Thoracic aorta (tissue), 2 donors: ENCODE results near the gene ZNRF1. TPM values are rescaled to one million over a fixed set of nuclear protein-coding genes. Genes with fewer than 3 reads are reported as not detected.

Source experiments
- ATAC-seq: fragments of 150-250 bp; one replicate; pipeline ENCODE4 v1.8.0; 2017; ENCODE audit warnings: low read depth; ENCODE audit not compliant: insufficient number of reproducible peaks, low FRiP score
- DNase-seq: peaks from one replicate; pipeline ENCODE4 v3.0.0-alpha.2; 2020; ENCODE audit warnings: low spot score
- H3K27ac ChIP-seq, 2 donors: fragments of 200-600 bp; sonication (generic); 1 replicate in 1 of 2; 2 replicates in 1 of 2; pipeline ENCODE4 v1.5.1; 2016; ENCODE audit warnings: mild to moderate bottlenecking in 2 of 2, moderate library complexity in 2 of 2
- H3K27me3 ChIP-seq: fragments of 200-600 bp; sonication (generic); replicated peaks from 2 replicates; pipeline ENCODE4 v1.6.0; 2016; ENCODE audit warnings: mild to moderate bottlenecking; ENCODE audit not compliant: insufficient read depth
- H3K36me3 ChIP-seq: fragments of 200-600 bp; sonication (generic); one replicate; pipeline ENCODE4 v1.5.1; 2016
- H3K4me1 ChIP-seq, 2 donors: fragments of 200-600 bp; sonication (generic); 1 replicate in 1 of 2; 2 replicates in 1 of 2; pipeline versions ENCODE4 v1.5.1 to v1.6.0; 2016; ENCODE audit warnings: low read depth in 2 of 2, mild to moderate bottlenecking in 1 of 2; ENCODE audit not compliant: control insufficient read depth in 1 of 2
- H3K4me3 ChIP-seq: fragments of 200-600 bp; sonication (generic); 2 replicates; pipeline ENCODE4 v1.5.1; 2016; ENCODE audit warnings: mild to moderate bottlenecking
- H3K9me3 ChIP-seq: fragments of 200-600 bp; sonication (generic); 2 replicates; pipeline ENCODE4 v1.5.1; 2016
- total RNA-seq, 2 donors: library from RNA; depleted of rRNA; stranded (reverse); fragments of >200 nt; gene quantifications; one replicate each; pipeline versions ENCODE4 v1.1.0 to v1.2.3, GENCODE V29; 2016
- TF ChIP-seq, protein P1 (sequence below): fragments of 200-600 bp; sonication (generic); IDR thresholded peaks from one replicate; pipeline ENCODE4 v1.5.1; 2019; ENCODE audit warnings: antibody characterized with exemption

ZNRF1 gene
- total RNA-seq, result 10 to 100 TPM; 16.9 to 27.1 TPM

- Histone ChIP-seq H3K36me3 (no peaks in the 10 kb centered on the region), H3K27me3 (no peaks in the 10 kb centered on the region)
- DNase-seq, result no peak
These were observed at the start of gene ZNRF1 for GRCh38 chr16:74998481-74999218. TSS of gene ZNRF1 (plus strand) at chr16:74999024. CDS start at chr16:74999672, 648 bp downstream.

GRCh38 chr16:74949309-74949708 is 49.5 kb upstream of the ZNRF1 start:
- TF ChIP-seq, protein P1, sequence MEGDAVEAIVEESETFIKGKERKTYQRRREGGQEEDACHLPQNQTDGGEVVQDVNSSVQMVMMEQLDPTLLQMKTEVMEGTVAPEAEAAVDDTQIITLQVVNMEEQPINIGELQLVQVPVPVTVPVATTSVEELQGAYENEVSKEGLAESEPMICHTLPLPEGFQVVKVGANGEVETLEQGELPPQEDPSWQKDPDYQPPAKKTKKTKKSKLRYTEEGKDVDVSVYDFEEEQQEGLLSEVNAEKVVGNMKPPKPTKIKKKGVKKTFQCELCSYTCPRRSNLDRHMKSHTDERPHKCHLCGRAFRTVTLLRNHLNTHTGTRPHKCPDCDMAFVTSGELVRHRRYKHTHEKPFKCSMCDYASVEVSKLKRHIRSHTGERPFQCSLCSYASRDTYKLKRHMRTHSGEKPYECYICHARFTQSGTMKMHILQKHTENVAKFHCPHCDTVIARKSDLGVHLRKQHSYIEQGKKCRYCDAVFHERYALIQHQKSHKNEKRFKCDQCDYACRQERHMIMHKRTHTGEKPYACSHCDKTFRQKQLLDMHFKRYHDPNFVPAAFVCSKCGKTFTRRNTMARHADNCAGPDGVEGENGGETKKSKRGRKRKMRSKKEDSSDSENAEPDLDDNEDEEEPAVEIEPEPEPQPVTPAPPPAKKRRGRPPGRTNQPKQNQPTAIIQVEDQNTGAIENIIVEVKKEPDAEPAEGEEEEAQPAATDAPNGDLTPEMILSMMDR, result no peak
- Histone ChIP-seq H3K36me3 (peaks cover 38% of the 10 kb centered on the region), H3K4me1 (no peaks in the 10 kb centered on the region), H3K9me3 (no peaks in the 10 kb centered on the region), H3K27me3 (no peaks in the 10 kb centered on the region), H3K27ac (no peak overlapping the region), H3K4me3 (no peak overlapping the region)
- DNase-seq (no peak), ATAC-seq (no peak)

More at GRCh38 chr16:74998481-74999218, at the start of gene ZNRF1:
- TF ChIP-seq, protein P1, result peak; percentile 79
- Histone ChIP-seq H3K4me3 (peak within 1 kb of the TSS; percentile 87), H3K27ac (peak within 1 kb of the TSS; percentile 58 to 74), H3K4me1 (peaks cover 0 to 21% of the 10 kb centered on the region in 2 donors), H3K9me3 (no peaks in the 10 kb centered on the region)
- peak; percentile 72 for ATAC-seq

GRCh38 chr16:74950511-74950910 is 48.3 kb upstream of the ZNRF1 start:
- ATAC-seq (no peak), DNase-seq (no peak)
- H3K27me3 ChIP-seq, result no peaks in the 10 kb centered on the region
- H3K4me1 ChIP-seq, result no peaks in the 10 kb centered on the region
- H3K36me3 ChIP-seq, result peaks cover 45% of the 10 kb centered on the region
- TF ChIP-seq, protein P1, result no peak
- H3K4me3 ChIP-seq, result no peak overlapping the region
- H3K27ac ChIP-seq, result no peak overlapping the region
- no peaks in the 10 kb centered on the region for H3K9me3 ChIP-seq

- ATAC-seq, result no peak
- no peak overlapping the region for H3K4me3 ChIP-seq
- H3K36me3 ChIP-seq, result peaks cover 49% of the 10 kb centered on the region
- DNase-seq, result no peak
- TF ChIP-seq, protein P1, result no peak
- H3K9me3 ChIP-seq, result no peaks in the 10 kb centered on the region
- no peaks in the 10 kb centered on the region for H3K4me1 ChIP-seq
- H3K27me3 ChIP-seq, result no peaks in the 10 kb centered on the region
- no peak overlapping the region for H3K27ac ChIP-seq
These were observed 47.6 kb upstream of the ZNRF1 start for GRCh38 chr16:74951206-74951605.

- H3K4me3 ChIP-seq, result no peak overlapping the region
- no peak overlapping the region for H3K27ac ChIP-seq
- no peak for DNase-seq
- H3K27me3 ChIP-seq, result no peaks in the 10 kb centered on the region
- no peaks in the 10 kb centered on the region for H3K4me1 ChIP-seq
- ATAC-seq, result no peak
- TF ChIP-seq, protein P1, result no peak
- no peaks in the 10 kb centered on the region for H3K9me3 ChIP-seq
- H3K36me3 ChIP-seq, result peaks cover 50% of the 10 kb centered on the region
These were observed 47.1 kb upstream of the ZNRF1 start for GRCh38 chr16:74951681-74952080.
